HG03378 (cell line): Measurements from ENCODE around the gene JAG1.

Experiments
- ATAC-seq: cut with Tn5 transposase; IDR thresholded peaks from one replicate; pipeline ENCODE4 v1.9.1; 2021; ENCODE audit warnings: mild to moderate bottlenecking, moderate library complexity; ENCODE audit not compliant: unreplicated experiment

The JAG1 gene

DNA sequence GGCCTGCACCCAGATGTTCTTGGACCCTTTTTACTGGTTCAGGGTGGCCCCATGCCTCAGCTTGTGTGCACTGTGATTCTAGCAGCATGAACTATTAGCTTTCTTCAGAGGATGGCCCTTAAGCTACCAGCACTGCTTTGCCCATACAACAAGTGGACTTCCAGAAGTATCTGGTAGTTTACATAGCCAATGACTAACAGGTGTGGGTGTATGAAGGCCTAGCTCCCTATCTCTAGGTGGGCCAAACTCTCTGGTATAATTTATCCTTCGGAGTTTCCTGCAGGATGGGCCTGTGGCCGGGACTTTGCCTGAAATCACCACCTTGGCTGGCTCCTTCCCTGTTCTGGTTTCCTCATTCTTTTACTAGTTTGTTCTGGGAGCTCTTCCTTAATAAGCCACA is 26.1 kb upstream of the JAG1 start:
- ATAC-seq, result no peak

DNA sequence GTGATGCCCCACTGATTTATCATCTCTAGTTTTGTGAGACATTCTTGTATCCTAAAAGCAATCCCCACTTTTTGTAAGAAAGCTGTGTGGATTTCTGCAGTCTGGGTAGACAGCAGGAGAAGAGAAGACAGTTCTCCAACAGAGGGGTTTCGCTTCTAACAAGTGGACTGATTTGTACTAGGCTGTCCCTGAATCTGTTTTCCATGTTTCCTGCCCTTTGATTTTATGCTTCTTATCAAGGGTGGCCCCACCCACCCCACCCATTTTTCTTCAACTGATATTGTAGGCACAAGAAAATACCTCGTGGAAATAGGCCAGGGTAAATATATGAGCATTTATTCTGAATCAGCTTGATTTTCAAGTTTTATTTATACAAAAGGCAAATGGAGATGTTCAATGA is 25.7 kb upstream of the JAG1 start:
- ATAC-seq, result no peak

DNA sequence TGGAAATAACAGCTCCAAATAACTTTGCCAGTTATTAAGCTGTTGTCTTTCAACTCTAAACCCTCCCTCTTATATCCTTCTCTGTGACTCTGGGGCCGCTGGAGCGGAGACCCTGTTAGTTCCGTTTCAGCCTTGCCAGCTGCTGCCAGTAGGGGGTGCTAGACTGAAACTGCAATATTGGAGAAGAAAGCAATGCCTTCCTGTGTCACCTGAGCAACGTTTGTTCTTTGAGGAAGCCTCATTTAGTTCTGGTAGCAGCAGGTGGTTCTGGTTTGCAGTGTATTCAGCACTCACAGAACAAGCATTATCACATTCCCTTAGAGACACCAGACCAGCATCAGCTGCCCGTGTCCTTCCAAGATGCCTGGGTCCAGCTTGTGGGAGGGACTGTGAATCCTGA is 22.9 kb upstream of the JAG1 start:
- no peak for ATAC-seq

DNA sequence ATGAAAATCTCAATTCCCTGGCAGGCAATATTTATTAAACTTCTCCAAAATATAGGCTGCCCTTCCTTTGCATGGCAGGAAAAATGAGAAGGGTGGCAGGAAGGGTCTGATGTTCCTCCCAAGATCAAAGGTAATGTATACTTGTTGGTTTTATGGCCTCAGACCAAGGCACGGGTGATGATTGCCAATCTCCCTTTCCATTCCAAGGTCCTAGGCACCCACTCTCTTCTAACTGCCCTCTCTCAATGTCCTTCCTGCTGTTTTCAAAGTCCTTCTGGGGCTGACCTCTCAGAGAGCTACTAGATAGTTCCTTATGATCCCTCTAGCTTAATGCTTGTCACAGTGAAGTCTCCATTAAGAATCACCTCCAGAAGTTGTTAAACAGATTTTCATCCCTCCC is 15.6 kb upstream of the JAG1 start:
- ATAC-seq, result no peak

DNA sequence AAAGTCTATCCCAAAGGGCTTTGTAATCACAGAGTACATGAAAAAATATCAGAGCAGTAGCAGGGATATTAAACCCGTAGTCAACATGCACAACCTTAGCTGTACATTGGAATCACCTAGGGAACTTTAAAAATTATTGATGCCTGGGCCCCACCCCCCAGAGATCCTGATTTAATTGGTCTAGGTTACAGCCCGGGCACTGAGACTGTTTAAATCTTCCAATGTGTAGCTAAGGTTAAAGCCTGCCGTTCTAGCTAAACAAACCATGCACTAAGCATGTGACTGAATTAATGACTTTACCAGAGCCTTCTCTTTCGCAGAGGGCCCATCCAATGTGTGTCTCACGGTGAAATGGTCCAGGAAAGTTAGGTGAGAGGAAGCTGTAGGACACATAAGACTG is 14.1 kb upstream of the JAG1 start:
- ATAC-seq, result no peak

DNA sequence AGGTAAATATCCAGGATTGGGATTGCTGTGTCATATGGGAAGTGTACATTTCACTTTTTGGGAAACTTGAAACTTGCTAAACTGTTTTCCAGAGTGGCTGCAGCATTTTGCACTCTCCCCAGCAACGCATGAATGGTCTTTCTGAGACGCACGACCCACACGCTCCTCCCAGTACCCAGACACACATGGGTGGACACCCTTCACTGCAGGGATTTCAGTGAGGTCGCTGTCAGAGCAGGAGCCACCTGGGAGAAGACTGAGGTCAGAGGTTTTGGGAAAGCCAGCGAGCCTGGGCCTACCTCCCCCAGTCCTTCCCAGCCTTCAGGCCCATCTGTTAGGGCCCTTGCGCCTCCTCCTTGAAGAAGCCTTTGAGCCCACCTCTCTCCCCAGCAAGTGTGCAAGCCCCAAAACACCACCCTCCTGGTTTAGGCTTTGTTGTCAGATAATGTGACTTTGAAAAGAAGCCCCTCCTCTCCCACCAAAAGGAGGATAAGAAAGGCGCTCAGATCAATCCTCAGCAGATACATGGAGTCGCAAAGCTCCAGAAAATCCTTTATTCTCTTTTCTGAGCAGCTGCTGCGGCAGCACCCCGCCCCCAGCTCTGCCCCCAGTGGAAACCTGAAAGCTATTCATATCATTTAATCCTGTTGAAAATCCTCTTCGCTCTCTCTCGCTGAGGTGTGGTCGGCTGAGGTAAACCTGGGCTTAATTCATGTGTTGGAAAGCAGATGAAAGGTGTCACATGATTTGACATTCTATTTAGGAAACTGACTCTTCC is 12.7 kb upstream of the JAG1 start:
- no peak for ATAC-seq

DNA sequence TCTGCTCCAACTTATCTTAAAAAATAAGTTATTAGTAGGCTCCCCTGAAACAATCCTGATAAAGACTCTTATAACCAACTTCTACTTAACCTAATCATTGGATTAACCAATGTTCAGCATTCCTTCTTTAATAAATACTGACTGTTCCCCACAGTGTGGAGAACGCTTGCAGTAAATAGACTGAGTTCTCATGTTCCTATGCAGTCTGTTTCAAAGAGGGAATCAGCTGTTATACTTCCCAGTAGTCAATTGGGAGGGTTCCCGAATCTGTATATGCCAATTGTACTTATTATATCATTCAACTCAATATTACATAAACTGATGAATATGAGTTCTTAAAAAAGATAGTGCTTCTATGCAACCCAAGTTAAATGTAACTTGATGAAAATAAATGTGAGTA is 9.7 kb upstream of the JAG1 start:
- no peak for ATAC-seq

DNA sequence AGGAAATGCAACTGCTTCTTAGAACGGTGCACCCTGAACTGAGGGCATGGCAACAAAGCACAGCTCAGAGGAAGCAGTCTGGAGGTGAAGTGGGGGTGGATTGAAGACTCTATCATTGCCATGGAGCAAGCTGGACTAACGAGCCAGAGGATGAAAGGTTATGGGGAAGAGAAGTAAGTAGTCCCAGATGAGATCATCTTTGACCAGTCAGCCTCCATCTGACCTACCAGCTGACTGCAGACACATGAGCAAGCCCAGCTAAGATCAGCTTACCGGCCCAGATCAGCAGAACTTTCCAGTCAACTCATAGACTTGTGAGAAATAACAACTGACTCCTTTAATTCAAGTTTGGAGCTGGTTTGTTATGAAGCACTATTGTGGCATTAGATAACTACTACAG is 9.1 kb upstream of the JAG1 start:
- ATAC-seq, result no peak

DNA sequence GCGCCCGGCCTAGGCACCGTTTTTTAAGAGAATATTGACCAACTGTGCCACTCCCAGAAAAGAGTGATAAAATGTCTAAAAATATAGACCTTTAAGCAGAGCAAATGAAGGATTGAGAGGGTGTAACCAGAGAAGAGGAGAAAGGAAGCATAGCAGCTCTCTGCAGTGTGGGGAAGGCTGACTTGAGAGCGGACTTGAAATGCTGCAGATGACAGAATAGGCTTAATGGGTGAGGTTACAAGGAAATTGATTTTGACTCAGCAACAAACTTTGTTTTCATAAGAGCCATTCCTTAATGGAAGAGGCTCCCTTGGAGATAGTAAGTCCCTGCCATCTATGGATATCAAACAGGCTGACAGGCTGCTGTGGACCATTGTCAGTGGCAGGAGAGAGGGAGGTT is 7.7 kb upstream of the JAG1 start:
- no peak for ATAC-seq

DNA sequence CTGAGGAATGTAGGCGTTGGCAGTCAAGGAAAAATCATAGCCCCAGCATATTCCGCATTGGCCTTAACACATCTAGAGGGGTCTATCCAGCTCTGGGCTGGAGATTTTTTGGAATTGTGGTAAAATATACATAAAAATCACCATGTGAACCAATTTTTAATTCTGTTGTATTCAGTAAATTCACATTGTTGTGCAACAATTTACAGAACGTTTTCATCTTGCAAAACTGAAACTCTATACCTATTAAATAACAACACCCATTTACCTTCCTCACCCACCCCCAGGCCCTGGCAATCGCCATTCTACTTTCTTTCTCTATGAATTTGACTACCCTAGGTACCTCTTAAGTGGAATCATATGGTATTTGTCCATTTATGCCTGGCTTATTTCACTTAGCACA is 6.8 kb upstream of the JAG1 start:
- no peak for ATAC-seq

DNA sequence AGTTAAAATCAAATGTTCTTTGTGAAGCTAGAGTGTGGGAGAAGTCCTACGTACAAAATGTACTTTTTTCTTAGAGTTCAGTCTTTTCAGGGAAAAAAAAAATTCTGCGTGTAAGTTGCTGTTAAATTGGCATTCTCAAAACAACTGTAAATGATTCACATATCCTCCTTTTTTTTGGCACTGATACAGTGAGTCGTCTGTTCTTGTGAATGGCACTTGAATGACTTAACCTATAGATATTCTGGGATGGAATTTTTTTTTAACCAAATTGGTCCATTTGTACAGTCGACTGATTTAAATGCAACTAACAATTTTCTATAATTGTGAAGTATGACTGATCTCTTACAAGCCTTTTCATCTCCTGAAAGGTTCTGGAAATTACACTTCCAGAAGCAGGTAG is 5.5 kb upstream of the JAG1 start:
- no peak for ATAC-seq

DNA sequence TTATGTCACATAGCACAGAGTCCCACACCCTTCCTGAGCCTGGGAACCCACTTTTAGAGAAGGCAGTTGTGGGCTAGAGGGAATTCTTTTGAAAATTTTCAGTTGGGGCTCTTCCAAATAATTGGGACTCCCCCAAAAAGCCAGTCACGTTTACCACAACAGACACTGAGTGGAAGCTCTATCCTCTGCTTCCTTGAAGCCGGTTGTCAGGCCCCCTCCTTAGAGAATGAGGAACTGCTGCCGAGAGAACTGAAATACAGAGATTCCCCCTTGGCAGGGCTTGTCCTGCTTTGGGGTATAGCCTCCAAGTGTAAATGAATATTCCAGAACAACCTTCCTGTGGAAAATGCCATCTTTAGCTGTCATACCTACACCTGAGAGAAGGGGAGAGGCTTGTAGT is 2.7 kb upstream of the JAG1 start:
- no peak for ATAC-seq

DNA sequence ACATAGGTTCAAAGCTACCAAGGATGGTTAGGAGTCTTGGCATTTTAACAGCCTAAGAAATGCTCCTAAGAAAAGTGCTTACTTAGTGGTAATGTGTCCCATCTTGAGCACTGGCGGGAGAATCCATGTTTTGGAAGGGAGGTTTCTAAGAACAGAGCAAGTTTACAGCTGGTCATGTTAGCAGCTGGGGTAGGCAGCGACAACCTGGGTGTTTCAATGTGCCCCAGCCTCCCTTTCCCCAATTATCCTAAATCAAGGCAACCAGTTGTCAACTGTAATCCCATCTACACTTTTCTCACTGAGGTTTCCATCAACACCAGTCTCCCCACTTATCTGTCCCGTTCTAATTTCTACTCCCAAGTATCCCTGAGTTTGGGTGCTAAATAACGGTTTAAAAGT is 1.6 kb upstream of the JAG1 start:
- no peak for ATAC-seq

DNA sequence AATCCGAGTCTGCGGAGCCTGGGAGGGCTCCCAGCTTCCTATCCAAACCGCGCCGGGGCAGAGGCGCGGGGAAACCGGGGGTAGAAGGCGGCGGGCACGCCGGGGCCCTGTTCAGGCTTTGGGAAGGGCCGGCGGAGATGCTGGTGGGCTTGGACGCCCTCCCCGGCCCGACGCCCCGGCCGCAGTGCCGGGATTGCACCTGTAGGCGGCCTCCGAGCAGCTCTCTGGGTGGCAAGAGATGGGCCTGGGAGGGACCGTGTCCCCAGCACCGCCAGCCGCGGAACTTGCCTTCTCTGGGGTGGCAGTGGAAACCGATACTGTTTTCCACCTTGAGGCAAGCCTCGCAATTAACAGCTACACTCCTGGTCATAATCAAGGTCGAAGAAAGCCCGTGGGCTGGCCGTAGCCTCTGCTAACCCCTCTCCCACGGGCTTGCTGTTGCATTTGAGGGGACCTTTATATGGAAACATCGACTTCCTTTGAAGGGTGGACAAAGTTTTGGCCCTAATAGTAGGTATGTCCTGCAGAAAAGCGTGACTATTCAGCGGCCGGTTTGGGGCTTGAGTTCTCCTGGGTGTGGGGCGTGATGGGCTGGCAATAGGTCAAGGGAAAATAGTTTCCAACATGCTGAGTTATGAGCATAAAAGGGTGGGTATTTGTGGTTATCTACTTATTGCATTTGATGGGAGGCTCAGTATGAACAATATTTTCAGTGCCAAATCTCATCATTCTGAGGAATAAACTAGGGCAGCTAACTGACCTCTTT is 1.1 kb upstream of the JAG1 start:
- ATAC-seq, result peak; percentile 39

DNA sequence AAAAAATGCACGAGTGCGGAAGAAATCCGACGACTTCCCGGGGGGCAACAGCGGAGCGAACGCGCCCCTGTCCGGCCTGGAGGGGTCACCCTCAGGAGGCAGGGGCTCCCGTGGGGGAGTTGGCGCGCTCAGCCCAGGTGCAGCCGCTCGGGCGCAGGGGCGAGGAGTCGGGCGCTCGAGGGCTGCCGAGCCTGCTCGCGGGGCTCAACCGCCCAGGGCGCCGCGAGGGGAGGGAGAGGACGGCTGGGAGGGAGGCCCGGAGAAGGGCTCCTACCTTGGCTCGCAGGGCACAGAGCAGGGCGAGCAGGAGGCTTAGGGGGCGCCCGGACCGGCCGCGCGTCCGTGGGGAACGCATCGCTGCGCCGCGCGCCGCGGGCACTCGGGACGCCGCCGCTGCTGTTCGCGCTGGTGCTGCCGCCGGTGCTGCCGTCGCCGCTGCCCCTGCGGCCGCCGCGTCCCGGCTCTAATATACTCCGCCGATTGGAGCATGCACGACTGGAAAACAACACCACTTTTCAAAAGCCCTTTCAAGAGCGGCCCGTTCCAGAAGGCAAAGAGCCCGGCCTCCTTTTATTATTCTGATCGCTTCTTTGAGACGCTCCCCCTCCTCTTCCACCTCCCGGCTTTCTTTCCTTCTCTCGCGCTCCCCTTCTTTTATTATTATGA is 490 bp downstream of the JAG1 start:
- ATAC-seq, result no peak

DNA sequence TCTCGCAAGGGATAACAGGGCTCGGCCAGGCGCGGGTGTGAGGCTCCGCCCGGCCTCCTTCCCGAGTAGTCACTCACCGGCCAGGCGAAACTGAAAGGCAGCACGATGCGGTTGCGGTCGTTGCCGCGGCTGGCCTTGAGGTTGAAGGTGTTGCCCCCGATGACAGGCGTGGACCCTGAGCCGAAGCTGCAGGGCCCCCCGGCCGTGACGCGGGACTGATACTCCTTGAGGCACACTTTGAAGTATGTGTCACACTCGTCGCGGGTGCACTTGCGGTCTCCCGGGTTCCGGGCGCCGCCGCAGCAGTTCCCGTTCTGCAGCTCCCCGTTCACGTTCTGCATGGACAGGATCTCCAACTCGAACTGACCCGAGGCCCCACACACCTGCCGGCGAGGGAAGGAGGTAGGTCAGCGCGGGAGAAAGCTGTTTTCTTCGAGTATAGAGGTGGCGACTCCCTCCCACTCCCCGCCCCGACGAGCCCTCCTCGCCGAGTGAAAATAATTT is 1.1 kb downstream of the JAG1 start:
- ATAC-seq, result no peak

DNA sequence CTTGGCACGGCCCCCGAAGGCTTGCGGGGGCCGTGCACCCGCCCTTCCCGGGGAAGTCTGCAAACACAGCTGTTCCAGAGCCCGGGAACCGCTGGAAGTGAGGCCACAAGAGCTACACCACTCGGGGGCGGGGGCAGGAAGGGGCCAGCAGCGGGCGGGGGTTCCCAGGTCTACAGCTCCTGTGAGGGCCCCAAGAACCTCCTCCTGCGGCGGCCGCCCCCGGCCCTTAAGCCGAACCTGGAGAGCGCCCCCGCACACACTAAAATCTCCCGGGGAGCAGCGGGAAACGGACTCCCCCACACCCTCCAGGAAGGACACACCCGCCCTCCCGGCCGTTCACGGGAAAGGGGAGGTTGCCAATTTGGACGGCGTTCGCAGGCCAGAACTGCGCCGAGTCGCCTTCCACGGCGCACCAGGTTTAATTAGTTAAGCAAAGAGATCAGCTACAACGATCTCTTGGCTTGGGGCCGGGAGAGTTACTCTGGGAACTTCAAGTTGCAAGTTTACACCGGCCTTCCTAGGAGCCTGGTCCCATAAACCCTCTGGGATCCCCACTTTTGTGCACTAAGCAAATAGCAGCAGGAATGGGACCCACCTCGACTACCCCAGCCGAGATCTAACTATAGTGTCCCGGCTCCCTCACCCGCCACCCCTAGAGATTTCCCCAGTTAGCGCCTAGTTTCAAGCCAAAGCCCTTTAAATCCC is 1.7 kb downstream of the JAG1 start:
- no peak for ATAC-seq

DNA sequence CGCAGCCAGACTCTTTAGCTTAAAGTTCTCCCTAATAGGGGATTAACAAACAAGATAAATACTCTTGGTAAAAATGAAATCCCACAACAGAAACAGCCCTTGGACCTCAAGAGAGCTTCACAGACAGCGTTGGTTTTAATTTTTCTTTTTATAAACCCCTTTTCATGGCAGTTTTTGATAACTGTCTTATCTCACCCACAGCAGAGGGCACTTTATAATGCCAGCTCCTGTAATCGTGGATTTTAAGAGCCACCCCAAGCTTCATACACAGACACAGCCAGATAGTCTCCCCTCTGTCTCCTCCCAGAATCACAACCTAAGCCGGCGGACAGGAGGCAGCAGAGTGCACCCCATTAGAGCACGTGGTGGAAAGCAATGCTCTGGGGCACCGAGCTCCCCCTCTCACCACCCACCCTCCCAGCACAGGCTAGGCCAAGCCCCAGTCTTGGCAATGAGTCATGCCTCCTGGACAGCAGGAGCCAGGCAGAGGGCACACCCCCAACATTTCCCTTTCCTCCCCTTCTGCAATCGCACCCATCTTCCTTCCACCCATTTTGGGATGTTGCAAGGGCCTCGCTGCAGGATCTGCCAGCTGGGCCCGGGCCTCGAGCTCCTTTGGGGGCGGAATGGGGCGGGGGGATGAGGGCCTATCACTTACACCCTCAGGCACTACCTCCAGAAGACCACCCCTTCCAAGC is 2.4 kb downstream of the JAG1 start:
- ATAC-seq, result peak; percentile 38

DNA sequence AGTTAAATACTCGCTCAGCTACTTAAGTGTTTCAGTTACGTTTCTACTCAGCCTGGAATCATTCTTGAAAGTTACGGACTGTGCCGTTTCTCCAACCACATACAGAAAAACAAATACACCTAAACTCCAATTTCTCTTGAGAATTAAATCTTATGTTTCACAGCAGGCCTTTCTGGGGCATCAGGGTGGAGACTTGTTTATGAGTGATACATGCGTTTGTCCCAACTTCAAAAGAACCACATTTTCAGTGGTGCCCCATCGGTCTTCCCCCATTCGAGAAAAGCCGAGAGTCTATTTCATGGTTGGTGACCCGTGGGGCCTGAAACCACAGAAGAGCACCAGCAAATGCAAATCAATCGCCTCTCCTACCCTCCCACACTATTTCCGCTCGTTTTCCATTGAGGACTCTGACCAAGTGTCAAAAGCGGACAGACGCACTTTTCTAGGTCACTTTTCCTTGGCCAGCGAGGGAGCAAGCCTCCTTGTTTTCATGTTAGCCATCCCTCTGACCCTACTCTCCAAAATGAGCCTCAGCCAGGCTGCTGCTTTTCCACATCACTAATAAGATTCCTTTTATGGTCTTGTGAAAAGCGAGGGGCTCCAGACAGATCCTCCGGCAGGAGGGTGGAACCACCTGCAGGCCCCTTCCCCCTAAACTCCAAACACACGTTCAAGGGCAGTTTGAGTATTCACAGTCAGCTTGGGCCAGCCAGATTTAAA is 3.1 kb downstream of the JAG1 start:
- peak; percentile 37 for ATAC-seq

DNA sequence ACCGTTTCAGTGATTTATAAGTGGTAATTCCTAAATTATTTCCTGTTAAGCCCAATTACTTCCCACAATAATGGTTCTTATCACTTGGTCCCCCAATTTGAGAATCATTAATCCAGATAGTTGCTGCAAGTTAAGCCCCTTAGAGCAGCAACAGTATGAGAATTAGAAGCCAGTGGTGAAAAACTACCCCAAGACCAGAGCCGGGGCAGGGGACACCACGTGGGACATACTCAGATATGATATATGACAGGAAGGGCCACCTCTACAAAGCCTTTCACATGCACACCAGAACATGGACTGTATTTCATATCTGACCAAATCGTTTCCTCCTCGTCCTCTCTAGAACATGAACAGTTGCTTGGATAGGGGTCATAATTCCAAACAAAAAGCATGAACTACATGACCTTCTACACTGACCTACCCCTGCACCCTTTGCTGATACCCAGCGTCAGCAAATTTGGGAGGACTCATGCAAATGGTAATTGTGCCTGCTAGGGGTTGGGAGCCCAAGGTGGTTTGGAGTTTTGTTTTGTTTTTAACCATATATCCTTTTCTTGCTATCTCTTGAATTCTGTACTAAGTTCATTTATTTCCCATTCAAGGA is 3.9 kb downstream of the JAG1 start:
- no peak for ATAC-seq
